Right lobe of liver (tissue), 4 donors: ENCODE results near the gene CFAP157.

Experiments used
- CTCF ChIP-seq, 4 donors: fragments of 200-600 bp in 3 of 4; fragments of 450-650 bp in 1 of 4; IDR thresholded peaks; one replicate each; pipeline versions ENCODE4 v1.5.1 to v1.8.0; 2016 to 2022; ENCODE audit warnings: antibody characterized with exemption in 4 of 4, mild to moderate bottlenecking in 2 of 4
- POLR2A ChIP-seq: fragments of 450-650 bp; IDR thresholded peaks from one replicate; pipeline ENCODE4 v1.6.1; 2017; ENCODE audit warnings: antibody characterized with exemption, mild to moderate bottlenecking
- donor health status: DM: no; HTN: no; CAD: no.
- donor health status: DM: no; HTN: no; CAD: no.
- donor health status: DM: no; HTN: yes; CAD: no.

- TF ChIP-seq CTCF (IDR thresholded peaks at IDR 0.05) (no peak), POLR2A (no peak)
Observed at GRCh38 chr9:127700140-127700539, 6.6 kb upstream of the CFAP157 start.
